RWPE1 (cell line): Measurements from ENCODE around the gene OTUB1.

Experiments
- CTCF ChIA-PET: fragments of 350-600 bp; sonication (Branson Sonifier 250); formaldehyde crosslinking; extraction: SDS; loops from one replicate; lab custom pipeline; 2021; lab: Yijun Ruan, JAX
- POLR2A ChIA-PET: fragments of 400-600 bp; formaldehyde crosslinking; extraction: SDS; loops from one replicate; lab custom pipeline; 2020; ENCODE audit warnings: antibody characterized with exemption; ENCODE audit not compliant: low non-redundant PET; lab: Yijun Ruan, JAX
- DNase-seq: peaks from one replicate; pipeline ENCODE4 v3.0.0; 2012; ENCODE audit warnings: low spot score
- H3K27ac ChIP-seq: fragments of 450-650 bp; 2 replicates; pipeline ENCODE4 v1.5.1; 2017
- TF ChIP-seq, protein P1 (sequence below): fragments of 450-650 bp; conservative IDR thresholded peaks from 2 replicates; pipeline ENCODE4 v1.5.1; 2017; ENCODE audit warnings: low read depth, mild to moderate bottlenecking

The OTUB1 gene

GRCh38 chr11:64004590-64004984 is 18.3 kb downstream of the OTUB1 start:
- DNase-seq: no peak
- CTCF ChIA-PET: no interaction called here
- TF ChIP-seq, protein P1, sequence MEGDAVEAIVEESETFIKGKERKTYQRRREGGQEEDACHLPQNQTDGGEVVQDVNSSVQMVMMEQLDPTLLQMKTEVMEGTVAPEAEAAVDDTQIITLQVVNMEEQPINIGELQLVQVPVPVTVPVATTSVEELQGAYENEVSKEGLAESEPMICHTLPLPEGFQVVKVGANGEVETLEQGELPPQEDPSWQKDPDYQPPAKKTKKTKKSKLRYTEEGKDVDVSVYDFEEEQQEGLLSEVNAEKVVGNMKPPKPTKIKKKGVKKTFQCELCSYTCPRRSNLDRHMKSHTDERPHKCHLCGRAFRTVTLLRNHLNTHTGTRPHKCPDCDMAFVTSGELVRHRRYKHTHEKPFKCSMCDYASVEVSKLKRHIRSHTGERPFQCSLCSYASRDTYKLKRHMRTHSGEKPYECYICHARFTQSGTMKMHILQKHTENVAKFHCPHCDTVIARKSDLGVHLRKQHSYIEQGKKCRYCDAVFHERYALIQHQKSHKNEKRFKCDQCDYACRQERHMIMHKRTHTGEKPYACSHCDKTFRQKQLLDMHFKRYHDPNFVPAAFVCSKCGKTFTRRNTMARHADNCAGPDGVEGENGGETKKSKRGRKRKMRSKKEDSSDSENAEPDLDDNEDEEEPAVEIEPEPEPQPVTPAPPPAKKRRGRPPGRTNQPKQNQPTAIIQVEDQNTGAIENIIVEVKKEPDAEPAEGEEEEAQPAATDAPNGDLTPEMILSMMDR: no peak
- POLR2A ChIA-PET: no interaction called here
- peak overlapping the region; percentile 46; the same call in 1 of the 2 replicates for H3K27ac ChIP-seq

DNA sequence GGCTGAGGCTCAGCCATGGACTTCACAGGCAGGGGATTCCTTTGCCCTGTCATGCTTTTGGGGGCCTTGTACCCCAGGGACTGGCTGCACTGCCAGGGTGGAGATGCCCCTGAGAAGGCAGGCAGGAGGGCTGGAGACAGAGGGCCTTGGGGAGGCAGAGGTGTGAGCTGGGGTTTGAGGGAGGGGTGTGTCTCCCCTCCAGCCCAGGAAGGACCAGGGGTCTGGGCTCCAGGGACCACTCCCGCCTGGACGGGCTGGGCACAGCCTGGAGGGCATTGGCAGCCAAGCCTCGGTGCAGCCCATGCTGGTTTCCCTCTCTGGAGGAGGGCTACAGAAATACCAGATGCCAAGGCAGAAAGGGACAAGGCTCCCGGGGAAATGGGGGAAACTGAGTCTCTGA is 19.5 kb downstream of the OTUB1 start:
- no peak overlapping the region for H3K27ac ChIP-seq
- TF ChIP-seq, protein P1: no peak
- DNase-seq: no peak
- ChIA-PET CTCF (interaction anchor here (0.6 kb wide), 1 partner anchor 265 kb away, joined by 7 read pairs; no protein-coding TSS in a partner anchor), POLR2A (no interaction called here)

DNA sequence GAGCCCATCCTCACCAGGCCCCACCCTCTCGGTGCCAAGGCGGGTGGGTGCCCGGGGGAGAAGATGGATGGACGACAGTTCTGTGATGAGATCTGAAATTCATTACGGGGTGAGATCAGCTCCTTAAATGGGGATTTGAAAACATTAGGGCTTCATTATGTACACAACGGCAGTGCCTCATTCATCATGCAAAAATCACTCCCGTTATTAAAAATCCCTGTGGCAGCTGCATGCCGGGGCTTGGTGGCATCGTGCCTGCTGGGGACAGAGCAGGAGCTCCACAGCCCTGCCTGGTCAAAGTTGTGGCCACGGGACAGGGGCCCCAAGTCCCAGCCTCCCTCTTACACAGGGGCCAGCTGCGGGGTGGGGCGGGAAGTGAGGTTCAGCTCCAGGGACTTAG is 20.2 kb downstream of the OTUB1 start:
- DNase-seq: no peak
- ChIA-PET POLR2A (no interaction called here), CTCF (interaction anchor here (0.6 to 1.1 kb wide), 2 partner anchors 126 to 140 kb away, joined by 3 to 4 read pairs; no protein-coding TSS in a partner anchor)
- TF ChIP-seq, protein P1: no peak
- H3K27ac ChIP-seq: no peak overlapping the region

GRCh38 chr11:64007160-64007628 is 21.0 kb downstream of the OTUB1 start:
- no peak overlapping the region for H3K27ac ChIP-seq
- ChIA-PET CTCF (interaction anchor here (0.6 to 1.1 kb wide), 6 partner anchors 68 to 155 kb away, joined by 3 to 6 read pairs (median 4); no protein-coding TSS in a partner anchor), POLR2A (no interaction called here)
- DNase-seq: no peak
- TF ChIP-seq, protein P1: peak; percentile 27

DNA sequence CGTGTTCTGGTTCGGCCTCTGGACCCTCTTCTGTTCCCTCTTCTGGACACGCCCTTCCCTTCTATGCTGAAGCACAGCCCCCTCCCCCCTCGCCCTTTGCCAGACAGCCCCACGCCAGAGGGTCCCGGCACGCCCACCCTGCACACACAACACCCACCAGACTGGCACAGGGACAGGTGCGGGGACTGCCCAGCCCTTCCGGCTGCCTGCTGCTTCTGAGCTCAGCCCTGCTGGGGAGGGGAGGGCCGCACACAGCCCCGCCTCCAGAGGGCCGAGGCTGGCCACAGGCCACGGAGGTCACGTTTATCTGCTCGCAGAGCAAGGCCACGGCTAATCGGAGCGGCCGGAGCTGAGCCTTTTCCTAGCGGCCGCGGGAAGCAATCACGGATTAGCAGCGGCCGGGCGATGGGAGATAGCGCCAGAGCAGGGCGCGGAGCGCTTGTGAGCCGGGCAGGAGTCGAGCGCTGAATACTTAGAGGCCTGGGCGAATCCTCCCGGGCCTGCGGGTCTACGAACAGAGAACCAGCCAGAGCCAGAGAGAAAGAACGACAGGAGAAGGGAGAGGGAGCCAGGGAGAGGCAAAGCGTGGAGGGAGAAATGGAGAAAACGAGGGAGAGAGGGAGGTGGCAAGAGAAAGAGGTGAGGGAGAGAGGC is 21.5 kb downstream of the OTUB1 start:
- TF ChIP-seq, protein P1: no peak; the same call in 1 of the 2 replicates
- no peak overlapping the region for H3K27ac ChIP-seq
- CTCF ChIA-PET: interaction anchor here (0.6 to 1.1 kb wide), 2 partner anchors 68 to 125 kb away, joined by 3 to 4 read pairs; no protein-coding TSS in a partner anchor
- POLR2A ChIA-PET: no interaction called here
- no peak for DNase-seq

DNA sequence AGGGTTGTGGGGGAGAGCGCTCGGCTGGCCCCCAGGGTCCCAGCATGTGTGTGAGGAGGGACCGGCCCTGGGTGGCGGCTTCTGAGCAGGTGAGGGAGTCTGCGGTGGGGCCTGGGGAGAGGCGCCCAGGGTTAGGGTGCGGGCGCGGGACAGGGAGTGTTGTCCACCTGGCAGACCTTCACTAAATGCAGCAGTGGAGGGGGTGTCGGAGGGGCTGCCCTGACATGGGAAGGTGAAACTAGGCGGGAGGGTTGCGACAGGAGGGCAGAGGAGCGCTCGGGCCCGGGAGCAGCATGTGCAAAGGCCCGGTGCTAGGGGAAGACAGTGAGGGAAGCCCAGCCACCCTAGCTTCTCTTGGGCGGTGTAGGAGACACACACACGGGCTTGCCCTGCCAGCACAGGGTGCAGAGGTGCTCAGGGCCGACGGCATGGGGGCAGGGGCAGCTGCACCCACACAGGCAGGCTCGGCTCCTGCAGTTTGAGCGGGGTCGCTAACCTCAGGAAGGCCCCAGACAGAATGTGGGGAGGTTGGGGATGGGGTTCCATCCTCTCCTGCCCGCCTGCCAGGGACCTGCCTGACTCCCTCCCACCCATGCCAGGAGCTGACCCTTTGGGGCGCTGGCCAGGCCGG is 22.2 kb downstream of the OTUB1 start:
- TF ChIP-seq, protein P1: no peak
- ChIA-PET POLR2A (no interaction called here), CTCF (no interaction called here)
- no peak for DNase-seq
- no peak overlapping the region for H3K27ac ChIP-seq
